NCI-H1092 treated with DMSO at 0.1 percent for 48 hours (cell line): Measurements from ENCODE around the gene CARS1.

Experiments used
- DNase-seq: peaks from one replicate; lab custom pipeline; 2025; lab: John Stamatoyannopoulos, UW

CARS1 gene

GRCh38 chr11:2955906-2956476 is 101.2 kb downstream of the CARS1 start:
- DNase-seq, result no peak

GRCh38 chr11:2954263-2954662 is 103.0 kb downstream of the CARS1 start:
- DNase-seq, result no peak

- DNase-seq, result no peak
These were observed 104.9 kb downstream of the CARS1 start for GRCh38 chr11:2952290-2952689.

- no peak for DNase-seq
These were observed 105.8 kb downstream of the CARS1 start for GRCh38 chr11:2951231-2952110.
